HepG2 (cell line): ENCODE results near the gene LHPP. TPM values are rescaled to one million over a fixed set of nuclear protein-coding genes. Genes with fewer than 3 reads are reported as not detected.

Source experiments
- ATAC-seq: fragments of 200-7000 bp; cut with Tn5 transposase; 3 replicates; pipeline ENCODE4 v1.9.1; 2020; ENCODE audit warnings: mild to moderate bottlenecking, moderate library complexity
- BruUV-seq: library from RNA; stranded (reverse); fragments of 400-500 nt; replicated peaks from 2 replicates; lab custom pipeline; 2021; lab: Mats Ljungman, UMichigan
- CTCF ChIA-PET: fragments of 300-600 bp; formaldehyde crosslinking; extraction: SDS; loops from one replicate; lab custom pipeline; 2021; ENCODE audit warnings: low total read pairs, inconsistent platforms, low intra/inter-chr PET ratio; lab: Yijun Ruan, JAX
- POLR2A ChIA-PET: fragments of 350-600 bp; sonication (Branson Sonifier 250); formaldehyde crosslinking; loops from one replicate; lab custom pipeline; 2020; ENCODE audit warnings: antibody characterized with exemption, inconsistent platforms; lab: Yijun Ruan, JAX
- DNase-seq: peaks from one replicate; pipeline ENCODE4 v3.0.0-alpha.2; 2015; ENCODE audit warnings: low spot score
- FAIRE-seq: peaks from 3 replicates; lab custom pipeline; 2011; peaks lifted over from hg19 to GRCh38; lab: Jason Lieb, UNC
- H2AFZ ChIP-seq: one replicate; pipeline ENCODE4 v1.6.1; 2011; ENCODE audit warnings: low read length, inconsistent platforms
- H3K27ac ChIP-seq: fragments of 300-600 bp; 3 replicates; pipeline ENCODE4 v1.8.0; 2011; ENCODE audit warnings: mixed run types, mild to moderate bottlenecking, mixed read lengths, low read length, inconsistent platforms; ENCODE audit not compliant: insufficient read depth; ENCODE audit errors: extremely low read length
- H3K27me3 ChIP-seq, 2 experiments: fragments of 200-600 bp in 1 of 2; 2 replicates in 1 of 2; 3 replicates in 1 of 2; pipeline versions ENCODE4 v1.6.0 to v1.8.0; 2011; ENCODE audit warnings: low read length in 2 of 2, mild to moderate bottlenecking in 2 of 2, moderate library complexity in 2 of 2, inconsistent platforms in 1 of 2; ENCODE audit not compliant: insufficient read depth in 2 of 2, control insufficient read depth in 1 of 2
- H3K36me3 ChIP-seq, 2 experiments: fragments of 200-600 bp in 1 of 2; replicated peaks in 1 of 2; 2 replicates in 1 of 2; 3 replicates in 1 of 2; pipeline versions ENCODE4 v1.5.1 to v1.8.0; 2011; ENCODE audit warnings: low read length in 2 of 2, inconsistent platforms in 1 of 2; ENCODE audit not compliant: insufficient read depth in 2 of 2, control insufficient read depth in 1 of 2
- H3K4me1 ChIP-seq: 2 replicates; pipeline ENCODE4 v1.5.1; 2012; ENCODE audit warnings: low read length, inconsistent platforms; ENCODE audit not compliant: insufficient read depth
- H3K4me2 ChIP-seq: 2 replicates; pipeline ENCODE4 v1.6.0; 2011; ENCODE audit warnings: low read depth, low read length, inconsistent platforms
- H3K4me3 ChIP-seq, 3 experiments: fragments of 200-600 bp in 1 of 3; sonication (generic), shearing (Covaris generic) in 1 of 3; replicated peaks in 1 of 3; 2 replicates each; pipeline ENCODE4 v1.5.1; 2011 to 2016; ENCODE audit warnings: low read length in 3 of 3, inconsistent platforms in 2 of 3, low read depth in 2 of 3, mild to moderate bottlenecking in 2 of 3, control low read depth in 1 of 3, mixed read lengths in 1 of 3; ENCODE audit not compliant: insufficient read depth in 1 of 3
- H3K79me2 ChIP-seq: one replicate; pipeline ENCODE4 v1.6.1; 2011; ENCODE audit warnings: low read length, inconsistent platforms; ENCODE audit not compliant: insufficient read depth
- H3K9ac ChIP-seq: 2 replicates; pipeline ENCODE4 v1.6.0; 2011; ENCODE audit warnings: mild to moderate bottlenecking, low read depth, low read length, inconsistent platforms; ENCODE audit not compliant: insufficient read depth
- H3K9me3 ChIP-seq: 2 replicates; pipeline ENCODE4 v1.5.1; 2012; ENCODE audit warnings: mild to moderate bottlenecking, low read length
- H4K20me1 ChIP-seq: 2 replicates; pipeline ENCODE4 v1.6.0; 2011; ENCODE audit warnings: inconsistent platforms, mild to moderate bottlenecking, low read length, moderate library complexity; ENCODE audit not compliant: insufficient read depth
- ELF4 ChIP-seq: sonication (generic); formaldehyde crosslinking; IDR thresholded peaks from 2 replicates; pipeline ENCODE4 v1.5.0; 2020; ENCODE audit warnings: missing genetic modification reagents, mild to moderate bottlenecking, moderate library complexity, borderline replicate concordance
- ETV5 ChIP-seq: IDR thresholded peaks from 2 replicates; pipeline ENCODE4 v1.6.1; 2018; ENCODE audit warnings: missing biosample characterization, missing genetic modification reagents, inconsistent platforms, borderline replicate concordance
- HIC2 ChIP-seq: sonication (generic); formaldehyde crosslinking; IDR thresholded peaks from 2 replicates; pipeline ENCODE4 v1.9.0; 2022; ENCODE audit warnings: low read depth, missing genetic modification reagents
- MTERF4 ChIP-seq: sonication (generic); formaldehyde crosslinking; IDR thresholded peaks from 2 replicates; pipeline ENCODE4 v1.8.0; 2023; ENCODE audit warnings: mild to moderate bottlenecking, missing genetic modification reagents
- SIX4 ChIP-seq: sonication (generic); formaldehyde crosslinking; IDR thresholded peaks from 2 replicates; pipeline ENCODE4 v1.4.0; 2020; ENCODE audit warnings: missing genetic modification reagents
- SMAD9 ChIP-seq: sonication (generic); formaldehyde crosslinking; IDR thresholded peaks from 2 replicates; pipeline ENCODE4 v1.5.1; 2020; ENCODE audit warnings: mild to moderate bottlenecking, missing genetic modification reagents
- TEAD3 ChIP-seq: optimal IDR thresholded peaks from 2 replicates; pipeline ENCODE3; 2016; ENCODE audit warnings: borderline replicate concordance
- TMF1 ChIP-seq: sonication (generic); formaldehyde crosslinking; IDR thresholded peaks from 2 replicates; pipeline ENCODE4 v1.8.1; 2022; ENCODE audit warnings: low read depth, missing genetic modification reagents
- ZMYM3 ChIP-seq: sonication (generic); formaldehyde crosslinking; IDR thresholded peaks from 2 replicates; pipeline ENCODE4 v1.5.1; 2020; ENCODE audit warnings: mild to moderate bottlenecking, missing genetic modification reagents
- ZNF263 ChIP-seq: sonication (generic); formaldehyde crosslinking; IDR thresholded peaks from 2 replicates; pipeline ENCODE4 v1.4.0; 2020; ENCODE audit warnings: missing genetic modification reagents
- WGBS: methylation state at CpG from one replicate; pipeline ENCODE4 v1.1.6; 2017; ENCODE audit warnings: low lambda C conversion rate; 5-methylcytosine and 5-hydroxymethylcytosine counted together
- in situ Hi-C: cut with HindIII; loops from 2 replicates; pipeline ENCODE4 v1.10.0; 2017; ENCODE audit warnings: low pct_unique_long_range_greater_than_20kb; ENCODE audit not compliant: extremely low pct_ligation_motif_present
- intact Hi-C: fragments of 100-400 bp; cut with micrococcal nuclease; formaldehyde crosslinking; loops from one replicate; pipeline ENCODE4 v1.10.0; 2022; ENCODE audit not compliant: unreplicated experiment
- polyA plus RNA-seq, 8 experiments: library from polyadenylated mRNA; depleted of rRNA in 3 of 8; stranded (reverse) in 7 of 8; unstranded in 1 of 8; fragments of >200 nt; fragmentation: Illumina TruSeq in 4 of 8; extraction: Trizol in 4 of 8; gene quantifications; 2 replicates each; pipeline versions ENCODE4 v1.2.1 to v1.2.3, GENCODE V29; 2011 to 2016; ENCODE audit warnings: low read depth in 4 of 8, missing spikeins in 1 of 8, mixed read lengths in 1 of 8; ENCODE audit not compliant: insufficient read depth in 1 of 8
- total RNA-seq, 5 experiments: library from RNA; depleted of rRNA; stranded (reverse); fragments of >200 nt; fragmentation: Illumina TruSeq; extraction: Trizol; gene quantifications; 2 replicates each; pipeline ENCODE4 v1.2.3, GENCODE V29; 2016; ENCODE audit warnings: low read depth in 1 of 5

LHPP gene
- total and polyA plus RNA-seq, 2 of the 13 experiments (the other 11 are each of a cell fraction or from before 2014, with no cell fraction given), result 5.2 to 13.1 TPM

GRCh38 chr10:124605481-124605855 lies 143.8 kb downstream of the LHPP start:
- 64% methylated on average over 5 of the region's 5 CpGs for WGBS
- no peaks in the 10 kb centered on the region for H3K79me2 ChIP-seq
- DNase-seq (no peak), FAIRE-seq (no peak), ATAC-seq (peak; percentile 0; the same call in 1 of the 3 replicates)
- intact Hi-C loops, result loop anchor here (5.0 kb wide), 1 partner anchor 137 kb away; the partner anchor contains the start of gene FAM53B
- no TSS peak for BruUV-seq
- peaks cover 54% of the 10 kb centered on the region for H3K4me1 ChIP-seq
- POLR2A ChIA-PET, result interaction anchor here (1.4 to 2.5 kb wide), 4 partner anchors 8 to 52 kb away, joined by 4 to 12 read pairs (median 5); no protein-coding TSS in a partner anchor
- H3K36me3 ChIP-seq, result no peaks in the 10 kb centered on the region
- H4K20me1 ChIP-seq, result no peaks in the 10 kb centered on the region
- H3K27me3 ChIP-seq, result no peaks in the 10 kb centered on the region
- TF ChIP-seq TEAD3, result peak; percentile 12
- peak; percentile 55 for TF ChIP-seq ZMYM3
- TF ChIP-seq ETV5 (CRISPR knock-in tag), result 0 out of 2 replicates have a peak, but pooled peaks have one; percentile 2
- no peak for TF ChIP-seq SIX4 (CRISPR knock-in tag)
- TF ChIP-seq MTERF4, result no peak
- 0 out of 2 replicates have a peak, but pooled peaks have one; percentile 7 for TF ChIP-seq HIC2 (CRISPR knock-in tag)
- TF ChIP-seq ELF4, result no peak
- no peak for TF ChIP-seq SMAD9 (CRISPR knock-in tag)
- TF ChIP-seq TMF1 (CRISPR knock-in tag), result no peak
- 0 out of 2 replicates have a peak, but pooled peaks have one; percentile 22 for TF ChIP-seq ZNF263 (CRISPR knock-in tag)
- no peak overlapping the region for H3K27ac ChIP-seq
- H3K4me3 ChIP-seq, result peak overlapping the region; percentile 56 to 79 (median 60); a peak in 5 of 6 replicates
- peak overlapping the region; percentile 96 for H3K4me2 ChIP-seq
- in situ Hi-C loops, result no loop called here
- H2AFZ ChIP-seq, result no peak overlapping the region
- H3K9ac ChIP-seq, result peak overlapping the region; percentile 77; the same call in 1 of the 2 replicates
- CTCF ChIA-PET, result no interaction called here
- no peaks in the 10 kb centered on the region for H3K9me3 ChIP-seq
